Measurements from ENCODE around the gene NKX2-1.
"Not testable (repeated sequence)": the region's sequence is repeated elsewhere in the genome, so short reads cannot be mapped to it uniquely, and the experiment has no call there.

The NKX2-1 gene

DNA sequence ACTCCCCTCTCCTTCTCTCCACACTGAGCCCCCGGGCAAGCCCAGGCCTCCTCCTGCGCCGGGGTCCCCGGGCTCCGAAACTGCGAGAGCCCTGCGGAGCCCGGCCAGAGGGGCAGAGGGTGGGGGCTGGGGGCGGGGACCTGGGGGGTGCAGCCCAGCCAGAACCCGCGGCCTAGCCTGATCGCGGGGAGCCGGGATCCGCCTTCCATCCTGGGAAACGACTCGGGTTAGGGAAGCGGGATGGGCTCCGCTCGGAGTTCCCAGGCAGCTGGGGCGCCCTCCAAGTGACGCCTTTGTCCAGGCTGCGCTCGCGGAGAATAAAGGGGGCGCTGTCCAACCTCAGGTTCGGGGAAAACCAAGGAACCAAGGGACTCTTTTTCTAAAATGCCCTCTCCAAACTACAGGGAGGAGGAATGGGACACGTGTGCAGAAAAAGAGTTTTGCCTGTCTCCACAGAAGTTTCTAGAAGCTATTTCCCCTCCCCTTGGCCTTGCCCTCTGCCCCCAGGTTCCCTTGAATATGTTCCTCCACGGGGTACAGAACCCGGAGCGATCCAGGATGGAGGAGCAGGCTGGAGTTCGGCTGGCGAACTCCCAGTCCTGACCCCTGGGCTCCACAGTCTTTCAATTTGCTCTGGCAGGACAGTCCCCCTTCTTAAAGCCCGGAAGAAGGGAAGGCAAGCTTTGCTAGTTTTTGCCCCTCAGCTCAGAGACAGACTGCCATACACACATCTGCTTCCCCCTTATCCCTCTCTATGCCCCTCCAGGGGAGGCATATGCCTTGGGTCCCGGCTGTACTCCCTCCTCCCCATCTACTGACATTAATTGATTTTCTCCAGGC lies 13.9 kb downstream of the NKX2-1 start:
- DNase-seq (ENCODE audit: low read depth in 2 of 3, low spot score in 1 of 3) = no peak

DNA sequence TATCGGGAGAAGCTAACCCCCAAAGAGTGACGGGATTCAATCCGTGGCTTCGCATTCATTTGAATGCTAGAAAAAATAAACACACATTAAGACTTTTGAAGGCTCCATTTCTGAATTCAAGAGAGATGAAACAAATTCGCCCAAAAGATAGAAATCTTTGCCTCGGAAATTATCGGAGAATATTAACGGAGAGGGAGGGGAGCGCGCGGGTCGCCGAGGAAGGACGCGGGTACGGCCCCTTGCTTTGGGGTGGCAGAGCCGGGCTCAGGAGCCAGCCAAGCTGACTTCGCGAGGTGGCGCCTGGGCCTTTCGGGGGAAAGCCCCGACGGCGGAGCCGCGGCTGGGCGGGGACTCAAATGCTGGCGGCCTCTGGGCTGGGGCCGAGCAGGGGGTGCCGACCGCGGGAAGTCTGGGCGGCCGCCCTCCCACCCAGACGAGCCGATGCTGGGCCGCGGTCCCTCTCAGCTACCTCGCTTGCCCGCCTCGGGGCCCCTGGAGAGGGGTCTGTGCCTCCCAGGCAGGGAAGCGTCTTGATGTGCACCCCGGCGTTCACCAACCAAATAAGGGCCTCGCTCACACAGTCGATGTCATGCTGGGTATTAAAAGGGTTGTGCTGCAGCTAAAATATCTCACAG lies 14.7 kb downstream of the NKX2-1 start:
- DNase-seq (ENCODE audit: low read depth in 2 of 3, low spot score in 1 of 3) = no peak

DNA sequence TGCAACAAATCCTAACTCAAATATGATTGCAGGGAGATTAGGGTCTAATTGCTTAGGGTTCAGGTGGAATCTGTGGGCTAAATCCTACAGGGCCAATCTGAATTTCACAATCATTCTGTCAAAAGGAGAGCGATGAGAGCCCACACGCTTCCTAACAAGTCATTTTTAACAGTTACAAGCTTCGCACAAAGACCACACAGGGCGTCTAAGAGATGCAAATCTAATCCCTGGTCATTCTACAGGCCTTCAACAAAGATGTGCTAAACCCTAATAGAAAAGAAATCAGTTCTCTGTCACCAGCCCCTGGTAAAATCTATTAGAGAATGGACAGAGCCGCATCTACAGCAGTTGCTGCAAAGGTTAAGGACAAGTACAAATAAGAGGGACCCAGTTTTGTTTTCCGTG lies 15.3 kb downstream of the NKX2-1 start:
- DNase-seq (ENCODE audit: low read depth in 2 of 3, low spot score in 1 of 3) = no peak

DNA sequence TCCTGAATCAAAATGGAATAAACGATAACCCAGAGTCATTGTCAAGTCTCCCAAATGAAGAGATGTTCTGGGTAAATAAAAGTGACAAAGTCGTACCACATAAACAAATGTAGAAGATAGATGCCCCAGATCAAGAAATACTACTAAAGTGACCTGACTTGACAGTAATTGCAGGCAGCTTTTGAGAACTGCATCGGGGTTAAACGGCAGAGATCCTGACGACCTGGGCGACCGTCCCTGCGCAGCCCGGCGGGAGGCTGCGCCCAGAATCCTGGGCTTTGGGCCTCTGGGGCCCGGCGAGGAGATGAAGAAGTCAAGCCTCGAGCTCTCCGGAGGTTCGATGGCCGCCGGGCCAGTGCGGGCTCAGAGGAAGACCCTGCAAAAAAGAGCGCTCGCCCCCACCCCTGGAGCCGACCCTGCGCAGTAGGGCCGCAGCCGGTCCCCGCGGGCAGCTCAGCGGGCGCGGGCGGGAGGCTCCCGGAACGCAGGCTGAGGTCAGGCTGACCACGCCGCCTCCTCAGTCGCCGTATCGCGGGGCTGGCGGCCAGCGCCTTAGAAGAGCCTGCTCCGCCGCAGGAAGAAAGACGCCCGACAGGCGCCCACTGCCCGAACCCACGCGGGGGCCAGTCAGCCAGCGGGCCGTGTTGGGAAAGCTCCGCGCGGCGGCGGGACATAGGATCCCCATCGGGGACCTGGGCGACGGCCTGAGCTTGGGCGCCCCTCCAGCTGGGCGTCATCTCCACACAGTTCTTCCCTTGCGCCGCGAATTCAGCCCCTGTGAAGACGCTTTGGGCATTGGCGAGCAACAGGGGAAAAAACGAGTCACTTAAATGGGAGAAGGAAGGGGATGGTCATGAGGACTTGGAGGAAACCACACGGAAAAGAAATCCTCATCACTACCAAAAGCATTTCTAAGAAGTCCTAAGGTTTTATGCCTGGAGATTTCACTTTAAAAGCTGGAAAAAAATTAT lies 16.0 kb downstream of the NKX2-1 start:
- DNase-seq (ENCODE audit: low read depth in 2 of 3, low spot score in 1 of 3) = no peak

DNA sequence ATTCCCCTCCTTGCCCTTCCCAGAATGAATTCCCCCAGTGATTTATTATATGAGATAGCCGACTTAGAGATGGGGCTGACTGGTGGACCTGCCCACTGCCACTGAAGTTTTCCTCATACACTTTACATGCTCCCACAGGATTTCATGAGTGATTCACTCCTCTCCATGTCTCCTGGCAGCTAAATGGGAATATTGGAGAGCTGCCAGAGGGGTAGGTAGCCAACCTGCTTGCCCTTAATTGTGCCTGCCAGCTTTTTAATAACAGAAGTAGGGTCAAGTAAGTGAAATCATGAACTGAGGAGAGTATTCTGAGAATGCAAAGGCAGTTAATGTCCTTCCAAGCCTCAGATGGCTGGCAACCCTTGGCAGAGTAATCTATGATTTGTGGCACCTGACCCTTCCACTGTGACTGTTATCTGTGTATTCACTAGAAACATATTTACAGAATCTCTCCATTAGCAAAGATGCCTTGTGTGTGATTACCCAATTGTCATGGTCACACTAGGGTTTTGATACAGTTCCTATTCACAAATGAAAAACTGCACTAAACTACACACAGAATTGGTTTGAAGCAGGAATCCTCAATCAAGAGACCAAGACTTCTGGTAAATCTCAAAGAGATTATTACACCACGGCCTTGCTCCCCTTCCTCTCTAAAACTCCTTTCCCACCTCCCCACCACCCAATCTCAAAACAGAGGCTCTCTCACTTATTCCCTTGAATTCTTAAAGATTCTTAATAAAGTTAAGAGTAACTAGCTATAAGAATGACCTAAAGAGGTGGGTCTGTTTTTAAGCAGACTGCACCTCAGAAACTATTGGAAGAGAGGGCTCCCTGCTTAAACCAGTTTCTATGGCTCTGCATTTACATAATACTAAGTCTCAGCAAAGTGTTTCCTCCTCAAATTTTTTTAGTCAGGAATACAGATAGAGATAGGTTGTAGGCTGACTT lies 17.2 kb downstream of the NKX2-1 start:
- no peak for DNase-seq (ENCODE audit: low read depth in 2 of 3, low spot score in 1 of 3)

DNA sequence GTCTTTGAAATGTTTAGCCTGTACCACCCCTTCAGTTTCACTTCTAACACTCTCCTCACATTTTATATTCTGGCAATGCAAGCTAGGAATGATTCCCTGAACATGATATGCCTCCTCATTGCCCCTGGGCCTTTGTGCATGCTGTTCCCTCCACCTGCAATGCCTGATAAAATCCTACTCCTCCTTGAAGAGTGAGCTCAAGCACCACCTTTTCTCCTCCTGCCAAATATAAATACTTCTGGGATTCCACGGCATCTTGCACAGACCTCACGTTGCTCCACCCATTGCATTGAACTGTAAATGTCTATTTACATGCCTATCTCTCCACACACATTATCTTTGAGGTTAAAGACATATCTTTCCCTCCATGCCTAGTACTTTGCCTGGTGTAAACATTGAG lies 21.1 kb downstream of the NKX2-1 start:
- no peak for DNase-seq (ENCODE audit: low read depth in 2 of 3, low spot score in 1 of 3)

DNA sequence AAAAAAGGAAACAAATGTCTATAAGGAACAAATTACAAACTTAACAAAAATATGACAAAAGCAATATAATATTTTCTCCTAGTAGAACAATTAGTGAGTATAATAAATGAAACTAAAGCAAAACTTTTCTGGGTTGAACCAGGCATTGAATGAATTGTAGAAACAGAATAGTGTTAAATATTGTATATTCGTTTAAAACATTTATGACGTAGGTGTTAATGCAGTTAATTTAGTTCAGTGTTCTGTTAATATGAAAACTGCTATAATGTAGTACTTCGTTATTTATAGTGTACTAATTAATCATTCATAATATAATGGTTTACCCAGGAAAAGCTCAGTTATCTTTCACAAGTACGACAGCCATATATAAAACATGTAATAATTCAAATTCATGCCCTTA lies 23.7 kb downstream of the NKX2-1 start:
- DNase-seq (ENCODE audit: low read depth in 2 of 3, low spot score in 1 of 3) = no peak

DNA sequence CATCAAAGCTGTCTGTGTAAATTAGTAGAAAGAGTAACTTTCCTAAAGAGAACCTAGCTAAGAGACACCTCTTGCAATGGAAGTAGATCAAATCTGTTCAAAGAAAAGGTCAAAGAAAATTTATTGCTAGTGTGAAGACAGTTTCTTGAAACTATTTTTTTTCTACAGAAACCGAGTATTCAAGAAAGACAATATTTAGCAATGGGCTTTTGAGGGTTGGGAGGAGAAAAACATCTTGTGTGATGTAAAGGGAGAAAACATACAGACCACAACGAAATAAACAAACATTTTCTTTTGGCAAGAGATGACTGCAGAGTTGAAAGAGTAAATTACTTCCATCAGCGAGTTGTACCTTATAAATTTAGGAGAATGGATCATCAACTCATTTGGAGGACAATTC lies 24.4 kb downstream of the NKX2-1 start:
- no peak for DNase-seq (ENCODE audit: low read depth in 2 of 3, low spot score in 1 of 3)

DNA sequence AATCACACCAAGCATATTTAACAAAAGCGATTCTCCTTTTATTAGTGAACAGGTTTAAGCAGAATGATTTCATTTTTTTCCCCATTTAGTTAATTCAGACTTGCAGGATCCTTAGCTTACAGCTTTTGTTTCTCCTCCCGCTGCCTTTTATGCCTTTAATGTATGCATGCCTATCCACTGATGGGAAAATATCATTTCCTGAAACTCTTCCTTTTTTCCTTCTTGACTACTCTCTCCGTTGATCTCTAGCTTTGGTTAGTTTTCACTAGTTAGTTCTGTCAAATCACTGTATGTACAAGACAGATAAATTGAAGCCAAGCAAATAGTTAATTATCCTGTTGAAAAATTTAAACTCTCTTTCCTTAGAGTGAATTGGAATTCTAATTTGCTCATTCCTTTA lies 26.3 kb downstream of the NKX2-1 start:
- DNase-seq (ENCODE audit: low read depth in 2 of 3, low spot score in 1 of 3) = no peak

DNA sequence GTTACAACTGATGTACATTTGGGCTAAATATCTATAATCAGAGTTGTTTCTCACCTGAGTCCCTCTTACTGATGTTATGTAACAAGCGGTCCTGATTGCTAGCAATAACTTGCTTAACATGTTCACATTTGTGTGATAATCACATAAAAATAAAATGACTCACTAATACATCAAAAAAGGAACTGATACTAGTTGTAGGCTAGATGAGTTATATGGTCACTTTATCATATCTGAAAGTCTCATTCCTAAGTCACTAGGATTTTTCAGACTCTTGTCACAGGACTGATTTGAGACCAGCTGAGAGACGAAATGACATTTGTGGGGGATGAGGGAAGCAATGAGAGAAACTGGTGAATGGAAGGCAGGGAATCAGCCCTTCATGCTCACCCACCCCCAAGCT lies 34.3 kb downstream of the NKX2-1 start:
- no peak for DNase-seq (ENCODE audit: low read depth in 2 of 3, low spot score in 1 of 3)

DNA sequence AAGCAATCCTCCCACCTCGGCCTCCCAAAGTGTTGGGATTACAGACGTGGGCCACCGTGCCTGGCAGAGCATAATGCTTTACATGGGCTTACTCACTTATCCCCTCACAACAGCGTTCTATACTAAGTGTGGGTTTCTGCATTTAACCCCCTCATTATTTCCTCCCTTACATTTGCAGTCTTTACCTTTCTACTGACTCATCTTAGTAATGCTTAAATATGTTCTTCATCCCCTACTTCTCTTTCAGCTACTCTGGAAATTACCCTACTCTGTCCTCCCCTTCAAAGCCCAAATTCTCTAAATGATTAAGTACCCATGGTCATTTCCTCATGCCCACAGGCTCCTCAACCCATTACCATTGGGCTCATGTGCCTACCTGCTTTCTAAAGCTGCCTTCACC lies 40.7 kb downstream of the NKX2-1 start:
- DNase-seq (ENCODE audit: low read depth in 2 of 3, low spot score in 1 of 3) = no peak

DNA sequence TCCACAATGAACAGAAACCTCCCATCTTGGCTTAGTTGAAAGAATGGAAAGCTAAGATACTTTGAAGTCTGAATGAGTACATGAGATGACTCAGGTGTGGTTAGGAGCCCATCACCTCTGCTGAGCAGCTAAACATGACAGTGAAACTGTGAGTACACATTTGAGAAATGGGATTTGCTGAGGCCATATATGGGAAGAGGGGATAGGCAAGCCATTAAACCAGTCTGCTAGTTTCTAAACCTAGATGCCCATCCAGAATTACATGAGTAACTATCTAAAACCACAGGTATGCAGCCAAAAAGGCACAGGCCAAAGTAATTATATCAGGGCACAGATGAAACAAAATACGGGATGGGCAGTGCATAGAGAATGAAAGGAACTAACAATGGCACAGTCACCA lies 41.2 kb downstream of the NKX2-1 start:
- peak in 1 of 3 donors; percentile 1 for DNase-seq (ENCODE audit: low read depth in 2 of 3, low spot score in 1 of 3)

DNA sequence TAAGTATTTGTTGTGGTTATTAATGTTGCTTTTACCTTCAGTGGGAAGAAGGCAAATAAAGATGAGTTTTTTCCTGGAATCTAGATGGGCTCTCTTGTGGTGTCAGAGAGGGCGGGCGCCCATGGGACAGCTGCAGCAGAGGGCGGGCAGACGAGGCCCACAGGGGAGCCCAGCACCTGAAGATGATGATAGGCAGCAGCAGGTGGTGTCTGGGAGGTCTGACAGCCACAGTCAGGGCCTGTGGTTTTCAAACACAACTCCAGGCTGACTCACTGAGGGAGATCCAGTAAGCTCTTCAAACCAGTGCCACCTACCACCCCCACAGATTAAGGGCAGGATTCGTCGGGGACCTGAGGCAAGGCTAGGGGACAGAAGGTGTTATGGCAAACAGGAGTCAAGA lies 42.8 kb downstream of the NKX2-1 start:
- DNase-seq (ENCODE audit: low read depth in 2 of 3, low spot score in 1 of 3) = no peak

DNA sequence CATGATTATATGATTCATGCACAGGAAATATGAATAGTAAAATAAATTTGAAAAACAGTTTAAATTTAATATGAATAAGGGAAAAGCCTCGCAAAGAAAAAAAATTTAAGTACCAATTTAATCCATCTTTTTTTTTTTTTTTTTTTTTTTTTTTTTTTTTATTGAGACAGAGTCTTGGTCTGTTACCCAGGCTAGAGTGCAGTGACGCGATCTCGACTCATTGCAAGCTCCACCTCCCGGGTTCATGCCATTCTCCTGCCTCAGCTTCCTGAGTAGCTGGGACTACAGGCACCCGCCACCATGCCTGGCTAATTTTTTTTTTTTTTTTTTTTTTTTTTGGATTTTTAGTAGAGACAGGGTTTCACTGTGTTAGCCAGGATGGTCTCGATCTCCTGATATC lies 44.0 kb downstream of the NKX2-1 start:
- not testable (repeated sequence) for DNase-seq (ENCODE audit: low read depth in 2 of 3, low spot score in 1 of 3)

DNA sequence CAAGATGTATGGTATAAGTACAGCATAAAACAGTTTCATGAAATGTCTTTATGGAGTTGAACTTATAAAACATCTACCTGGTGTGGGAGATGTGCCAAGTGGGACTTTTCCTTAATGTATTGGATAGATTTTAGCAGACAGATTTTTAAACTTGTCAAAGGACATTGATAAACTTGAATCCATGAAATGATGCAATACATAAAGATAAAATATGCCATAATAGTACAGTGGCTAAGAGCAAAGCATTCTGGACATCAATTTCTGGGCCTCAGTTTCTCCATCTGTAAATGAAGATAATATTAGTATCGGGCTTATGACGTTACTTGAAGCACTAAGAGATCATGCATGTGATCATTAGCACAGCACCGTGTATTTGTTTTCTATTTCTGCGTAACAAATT lies 45.4 kb downstream of the NKX2-1 start:
- DNase-seq (ENCODE audit: low read depth in 2 of 3, low spot score in 1 of 3) = no peak

DNA sequence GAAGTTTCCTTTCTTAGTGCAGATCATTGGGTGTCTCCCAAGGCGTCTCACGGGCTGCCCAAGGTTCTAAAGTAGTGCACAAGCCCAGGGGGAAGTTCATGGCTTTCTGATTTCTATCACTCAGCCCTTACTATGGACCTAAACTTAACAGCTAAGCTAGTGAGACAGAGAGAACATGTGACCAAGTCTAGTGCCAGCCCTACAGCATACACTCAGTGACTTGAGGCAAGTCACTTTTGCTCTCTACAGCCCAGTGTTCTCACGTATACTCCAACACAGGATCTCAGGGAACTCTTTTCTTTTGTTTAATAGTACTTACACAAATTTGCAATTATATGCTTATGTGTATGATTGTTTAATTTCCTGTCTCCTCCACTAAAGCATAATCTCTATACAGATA lies 48.6 kb downstream of the NKX2-1 start:
- DNase-seq (ENCODE audit: low read depth in 2 of 3, low spot score in 1 of 3) = no peak

DNA sequence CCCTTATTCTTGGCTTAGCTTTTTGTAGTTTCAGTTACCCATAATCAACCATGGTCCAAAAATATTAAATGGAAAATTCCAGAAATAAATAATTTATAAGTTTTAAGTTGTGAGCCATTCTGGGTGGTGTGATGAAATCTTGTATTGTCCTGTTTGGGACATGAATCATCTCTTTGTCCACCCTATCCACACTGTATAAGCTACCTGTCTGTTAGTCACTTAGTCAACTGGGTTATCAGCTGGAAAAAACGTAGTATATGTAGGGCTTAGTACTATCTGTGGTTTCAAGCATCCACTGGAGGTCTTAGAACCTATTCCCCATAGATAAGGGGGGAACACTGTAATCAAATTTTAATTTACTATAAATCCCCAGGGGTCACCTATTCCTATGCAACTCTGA lies 52.7 kb downstream of the NKX2-1 start:
- DNase-seq (ENCODE audit: low read depth in 2 of 3, low spot score in 1 of 3) = no peak
